SK-N-SH treated with all-trans-retinoic acid at 6 μM for 48 hours (cell line): ENCODE data around the gene CACNA2D4.

Experiments
- ATAC-seq: fragments of 200-7000 bp; cut with Tn5 transposase; 3 replicates; pipeline ENCODE4 v1.9.1; 2020; ENCODE audit warnings: mild to moderate bottlenecking, moderate library complexity
- ARNTL ChIP-seq: fragments of 450-650 bp; formaldehyde crosslinking; IDR thresholded peaks from 2 replicates; pipeline ENCODE4 v1.5.0; 2020; ENCODE audit warnings: low read depth, mild to moderate bottlenecking, moderate library complexity, borderline replicate concordance
- BACH2 ChIP-seq: fragments of 250-450 bp; sonication (Bioruptor Pico); IDR thresholded peaks from 2 replicates; pipeline ENCODE4 v1.9.0; 2021; ENCODE audit warnings: mild to moderate bottlenecking, borderline replicate concordance
- CREB5 ChIP-seq: fragments of 250-450 bp; sonication (Bioruptor Pico); IDR thresholded peaks from 2 replicates; pipeline ENCODE4 v1.5.1; 2020; ENCODE audit warnings: low read depth, mild to moderate bottlenecking, moderate library complexity
- CSDC2 ChIP-seq: fragments of 250-450 bp; sonication (Bioruptor Pico); IDR thresholded peaks from 2 replicates; pipeline ENCODE4 v1.5.0; 2020; ENCODE audit warnings: mild to moderate bottlenecking, moderate library complexity
- ESRRG ChIP-seq: fragments of 250-450 bp; sonication (Bioruptor Pico); IDR thresholded peaks from 2 replicates; pipeline ENCODE4 v1.6.1; 2021; ENCODE audit warnings: mild to moderate bottlenecking
- GLIS3 ChIP-seq: fragments of 250-450 bp; sonication (Bioruptor Pico); IDR thresholded peaks from 2 replicates; pipeline ENCODE4 v1.5.0; 2020; ENCODE audit warnings: mild to moderate bottlenecking, moderate library complexity
- ISL1 ChIP-seq: fragments of 250-450 bp; sonication (Bioruptor Pico); IDR thresholded peaks from 2 replicates; pipeline ENCODE4 v2.1.2; 2022; ENCODE audit warnings: mild to moderate bottlenecking, moderate library complexity
- OSR1 ChIP-seq: fragments of 250-450 bp; sonication (Bioruptor Pico); IDR thresholded peaks from 2 replicates; pipeline ENCODE4 v1.8.0; 2022; ENCODE audit warnings: moderate library complexity, mild to moderate bottlenecking, inconsistent platforms
- POU6F1 ChIP-seq: fragments of 250-450 bp; sonication (Bioruptor Pico); IDR thresholded peaks from 2 replicates; pipeline ENCODE4 v1.8.0; 2021; ENCODE audit warnings: low read depth, mild to moderate bottlenecking, moderate library complexity, borderline replicate concordance
- PPARA ChIP-seq: fragments of 250-450 bp; sonication (Bioruptor Pico); IDR thresholded peaks from 2 replicates; pipeline ENCODE4 v1.5.0; 2020; ENCODE audit warnings: mild to moderate bottlenecking, borderline replicate concordance
- RARB ChIP-seq: fragments of 250-450 bp; sonication (Bioruptor Pico); IDR thresholded peaks from 2 replicates; pipeline ENCODE4 v1.8.0; 2021; ENCODE audit warnings: mild to moderate bottlenecking, moderate library complexity
- SNAI2 ChIP-seq: fragments of 250-450 bp; sonication (Bioruptor Pico); IDR thresholded peaks from 2 replicates; pipeline ENCODE4 v1.5.0; 2020; ENCODE audit warnings: mild to moderate bottlenecking, moderate library complexity
- TCF4 ChIP-seq: fragments of 250-450 bp; sonication (Bioruptor Pico); IDR thresholded peaks from 2 replicates; pipeline ENCODE4 v1.8.0; 2021; ENCODE audit warnings: mild to moderate bottlenecking, moderate library complexity, borderline replicate concordance
- TSHZ2 ChIP-seq: fragments of 250-450 bp; sonication (Bioruptor Pico); IDR thresholded peaks from 2 replicates; pipeline ENCODE4 v1.5.0; 2020; ENCODE audit warnings: mild to moderate bottlenecking, moderate library complexity
- ZC3H10 ChIP-seq: fragments of 250-450 bp; sonication (Bioruptor Pico); IDR thresholded peaks from 2 replicates; pipeline ENCODE4 v1.5.1; 2021; ENCODE audit warnings: mild to moderate bottlenecking, moderate library complexity
- ZFP3 ChIP-seq: fragments of 250-450 bp; sonication (Bioruptor Pico); IDR thresholded peaks from 2 replicates; pipeline ENCODE4 v1.5.0; 2020; ENCODE audit warnings: mild to moderate bottlenecking, moderate library complexity
- ZFP30 ChIP-seq: fragments of 450-650 bp; formaldehyde crosslinking; IDR thresholded peaks from 2 replicates; pipeline ENCODE4 v1.5.0; 2022; ENCODE audit warnings: mild to moderate bottlenecking, moderate library complexity
- ZNF70 ChIP-seq: fragments of 450-650 bp; formaldehyde crosslinking; IDR thresholded peaks from 2 replicates; pipeline ENCODE4 v1.5.0; 2020; ENCODE audit warnings: mild to moderate bottlenecking, moderate library complexity
- ZNF8 ChIP-seq: fragments of 450-650 bp; formaldehyde crosslinking; IDR thresholded peaks from 2 replicates; pipeline ENCODE4 v1.5.0; 2020; ENCODE audit warnings: mild to moderate bottlenecking, moderate library complexity
- TF ChIP-seq, protein P1 (sequence below): fragments of 250-450 bp; sonication (Bioruptor Pico); IDR thresholded peaks from 2 replicates; pipeline ENCODE4 v1.5.1; 2021; ENCODE audit warnings: mild to moderate bottlenecking, moderate library complexity
- TF ChIP-seq, protein P2 (sequence below): fragments of 250-450 bp; sonication (Bioruptor Pico); IDR thresholded peaks from 2 replicates; pipeline ENCODE4 v1.8.0; 2020; ENCODE audit warnings: mild to moderate bottlenecking, moderate library complexity, borderline replicate concordance

CACNA2D4 gene

DNA sequence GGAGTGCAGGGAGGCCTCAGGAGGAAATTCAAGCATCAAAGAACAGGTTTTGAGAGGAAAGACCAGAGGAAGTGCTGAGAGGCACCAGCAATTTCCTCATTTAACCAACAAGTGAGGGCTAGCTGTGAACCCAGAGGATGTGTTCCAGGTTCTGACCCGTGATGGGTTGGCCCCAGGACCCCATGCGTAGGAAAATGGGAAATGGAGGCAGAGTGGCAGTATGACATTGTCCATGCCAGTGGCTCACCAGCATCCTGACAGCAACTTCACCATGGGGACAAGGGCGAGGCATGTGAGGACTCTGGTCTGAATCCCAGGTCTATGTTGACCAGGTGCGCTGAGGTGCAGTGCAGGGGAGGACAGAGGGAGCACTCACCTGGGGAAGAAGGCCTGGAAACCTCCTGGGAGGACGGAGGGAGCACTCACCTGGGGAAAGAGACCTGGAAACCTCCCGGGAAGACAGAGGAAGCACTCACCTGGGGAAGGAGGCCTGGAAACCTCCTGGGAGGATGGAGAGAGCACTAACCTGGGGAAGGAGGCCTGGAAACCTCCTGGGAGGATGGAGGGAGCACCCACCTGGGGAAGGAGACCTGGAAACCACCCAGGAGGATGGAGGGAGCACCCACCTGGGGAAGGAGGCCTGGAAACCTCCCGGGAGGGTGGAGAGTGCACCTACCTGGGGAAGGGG is 6.7 kb upstream of the CACNA2D4 start:
- ATAC-seq = no peak
- no peak for TF ChIP-seq CREB5 (CRISPR knock-in tag)
- TF ChIP-seq OSR1 (CRISPR knock-in tag) = no peak
- no peak for TF ChIP-seq ARNTL (CRISPR knock-in tag)
- no peak for TF ChIP-seq TSHZ2 (CRISPR knock-in tag)
- no peak for TF ChIP-seq BACH2 (CRISPR knock-in tag)
- TF ChIP-seq ZFP30 (CRISPR knock-in tag) = no peak
- no peak for TF ChIP-seq ZNF8
- TF ChIP-seq ZFP3 (CRISPR knock-in tag) = no peak
- TF ChIP-seq ZNF70 = no peak
- TF ChIP-seq, protein P1, sequence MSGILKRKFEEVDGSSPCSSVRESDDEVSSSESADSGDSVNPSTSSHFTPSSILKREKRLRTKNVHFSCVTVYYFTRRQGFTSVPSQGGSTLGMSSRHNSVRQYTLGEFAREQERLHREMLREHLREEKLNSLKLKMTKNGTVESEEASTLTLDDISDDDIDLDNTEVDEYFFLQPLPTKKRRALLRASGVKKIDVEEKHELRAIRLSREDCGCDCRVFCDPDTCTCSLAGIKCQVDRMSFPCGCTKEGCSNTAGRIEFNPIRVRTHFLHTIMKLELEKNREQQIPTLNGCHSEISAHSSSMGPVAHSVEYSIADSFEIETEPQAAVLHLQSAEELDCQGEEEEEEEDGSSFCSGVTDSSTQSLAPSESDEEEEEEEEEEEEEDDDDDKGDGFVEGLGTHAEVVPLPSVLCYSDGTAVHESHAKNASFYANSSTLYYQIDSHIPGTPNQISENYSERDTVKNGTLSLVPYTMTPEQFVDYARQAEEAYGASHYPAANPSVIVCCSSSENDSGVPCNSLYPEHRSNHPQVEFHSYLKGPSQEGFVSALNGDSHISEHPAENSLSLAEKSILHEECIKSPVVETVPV (CRISPR knock-in tag) = no peak
- TF ChIP-seq ESRRG (CRISPR knock-in tag) = no peak
- TF ChIP-seq, protein P2, sequence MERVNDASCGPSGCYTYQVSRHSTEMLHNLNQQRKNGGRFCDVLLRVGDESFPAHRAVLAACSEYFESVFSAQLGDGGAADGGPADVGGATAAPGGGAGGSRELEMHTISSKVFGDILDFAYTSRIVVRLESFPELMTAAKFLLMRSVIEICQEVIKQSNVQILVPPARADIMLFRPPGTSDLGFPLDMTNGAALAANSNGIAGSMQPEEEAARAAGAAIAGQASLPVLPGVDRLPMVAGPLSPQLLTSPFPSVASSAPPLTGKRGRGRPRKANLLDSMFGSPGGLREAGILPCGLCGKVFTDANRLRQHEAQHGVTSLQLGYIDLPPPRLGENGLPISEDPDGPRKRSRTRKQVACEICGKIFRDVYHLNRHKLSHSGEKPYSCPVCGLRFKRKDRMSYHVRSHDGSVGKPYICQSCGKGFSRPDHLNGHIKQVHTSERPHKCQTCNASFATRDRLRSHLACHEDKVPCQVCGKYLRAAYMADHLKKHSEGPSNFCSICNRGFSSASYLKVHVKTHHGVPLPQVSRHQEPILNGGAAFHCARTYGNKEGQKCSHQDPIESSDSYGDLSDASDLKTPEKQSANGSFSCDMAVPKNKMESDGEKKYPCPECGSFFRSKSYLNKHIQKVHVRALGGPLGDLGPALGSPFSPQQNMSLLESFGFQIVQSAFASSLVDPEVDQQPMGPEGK = no peak
- TF ChIP-seq SNAI2 (CRISPR knock-in tag) = no peak
- TF ChIP-seq TCF4 (CRISPR knock-in tag) = no peak
- no peak for TF ChIP-seq PPARA
- TF ChIP-seq, all 23 proteins: peak for 0

DNA sequence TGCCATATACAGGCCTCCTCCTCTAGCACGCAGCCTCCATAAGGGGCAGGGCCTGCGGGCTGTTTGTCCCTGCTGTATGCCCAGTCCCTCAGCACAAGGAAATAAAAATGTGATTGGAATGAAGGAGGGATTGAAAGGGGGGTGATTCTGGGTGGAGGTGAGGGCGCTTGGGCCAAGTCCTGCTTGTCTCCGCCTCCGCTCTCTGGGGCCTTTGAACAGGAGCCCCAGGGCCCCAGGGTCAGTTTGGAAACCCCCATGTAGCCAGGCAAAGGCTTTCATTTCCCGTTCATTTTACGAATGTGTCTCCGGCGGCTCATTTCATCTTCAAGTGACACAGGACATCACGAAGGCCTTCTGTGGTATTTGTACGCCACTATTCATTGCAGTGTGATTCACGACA is 4.5 kb upstream of the CACNA2D4 start:
- ATAC-seq = no peak
- no peak for TF ChIP-seq POU6F1 (CRISPR knock-in tag)
- TF ChIP-seq TSHZ2 (CRISPR knock-in tag) = no peak
- TF ChIP-seq ISL1 (CRISPR knock-in tag) = no peak
- TF ChIP-seq, protein P1 (CRISPR knock-in tag) = no peak
- TF ChIP-seq ZFP30 (CRISPR knock-in tag) = no peak
- TF ChIP-seq CREB5 (CRISPR knock-in tag) = no peak
- TF ChIP-seq ZC3H10 (CRISPR knock-in tag) = no peak
- TF ChIP-seq SNAI2 (CRISPR knock-in tag) = no peak
- TF ChIP-seq PPARA = no peak
- TF ChIP-seq, protein P2 = no peak
- TF ChIP-seq ARNTL (CRISPR knock-in tag) = no peak
- TF ChIP-seq GLIS3 (CRISPR knock-in tag) = no peak
- TF ChIP-seq ZNF70 = no peak
- TF ChIP-seq RARB = no peak
- no peak for TF ChIP-seq CSDC2 (CRISPR knock-in tag)
- TF ChIP-seq TCF4 (CRISPR knock-in tag) = no peak
- TF ChIP-seq BACH2 (CRISPR knock-in tag) = no peak
